GM04503 (cell line): ENCODE measurements around the gene ZBTB18.

ENCODE experiments used
- DNase-seq: peaks from one replicate; pipeline ENCODE4 v3.0.0-alpha.2; 2012; ENCODE audit warnings: low read depth

ZBTB18 gene

GRCh38 chr1:244089561-244089960, 38.5 kb downstream of the ZBTB18 start:
- no peak for DNase-seq

GRCh38 chr1:244090645-244091044, 39.6 kb downstream of the ZBTB18 start:
- no peak for DNase-seq

DNA sequence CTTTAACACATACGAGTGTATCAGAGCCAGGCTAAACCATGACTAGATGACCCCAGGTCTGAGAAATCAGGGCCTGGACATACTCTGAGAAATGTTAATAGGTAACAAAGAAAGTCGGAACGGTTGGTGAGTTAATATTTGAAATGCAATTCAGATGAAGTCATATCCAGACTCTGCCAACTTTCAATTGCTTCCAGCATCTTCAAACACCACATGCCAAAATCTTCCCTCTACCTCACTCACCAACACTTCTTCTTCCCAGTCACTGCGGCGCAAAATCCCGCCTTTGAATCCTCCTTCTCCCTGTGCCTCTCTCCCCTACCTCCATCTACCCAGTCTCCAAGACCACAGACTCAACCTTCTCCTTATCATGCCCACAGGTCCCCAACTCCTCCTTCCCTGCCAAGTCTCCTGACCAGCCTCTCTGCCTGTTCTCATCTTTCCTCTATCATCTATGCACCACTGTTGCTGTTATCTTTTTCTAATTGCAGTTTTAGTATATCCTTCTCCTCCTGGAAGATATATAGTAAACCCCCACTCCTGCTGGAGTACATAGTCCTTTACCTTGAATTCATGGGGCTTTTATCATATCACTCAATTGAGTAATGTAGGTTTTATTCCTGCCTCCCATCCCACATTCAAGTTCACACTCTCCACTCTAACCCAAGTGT, 41.3 kb downstream of the ZBTB18 start:
- DNase-seq = peak; percentile 47

- no peak for DNase-seq
These were observed 42.0 kb downstream of the ZBTB18 start for GRCh38 chr1:244092964-244093638.

DNA sequence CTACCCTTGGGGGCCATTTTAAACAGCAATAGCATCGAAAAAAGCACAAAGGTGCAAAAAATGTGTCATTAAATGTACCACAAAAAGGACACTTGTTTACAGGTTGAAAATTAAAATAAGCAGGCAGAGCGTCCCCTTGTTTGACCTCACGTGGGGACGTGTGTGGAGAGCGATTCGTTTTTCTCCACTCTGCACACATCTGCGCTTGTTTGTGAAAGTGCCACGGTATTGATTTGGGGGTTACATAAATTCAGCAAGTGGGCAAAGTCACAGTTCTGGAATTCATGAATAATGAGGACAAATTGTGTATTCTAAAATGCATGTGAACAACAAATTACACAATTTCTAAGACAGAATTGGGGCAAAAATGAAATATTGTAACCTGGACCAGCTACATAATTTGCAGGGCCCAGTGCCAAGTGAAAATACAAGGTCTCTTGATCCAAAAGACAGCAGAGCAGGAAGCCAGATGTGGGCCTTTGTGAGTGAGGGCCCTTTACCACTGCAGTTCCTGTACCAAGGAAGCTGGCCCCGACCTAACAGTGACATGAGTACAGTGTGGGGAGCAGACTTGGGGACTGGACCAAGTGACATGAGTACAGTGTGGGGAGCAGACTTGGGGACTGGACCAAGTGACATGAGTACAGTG, 43.9 kb downstream of the ZBTB18 start:
- no peak for DNase-seq

DNA sequence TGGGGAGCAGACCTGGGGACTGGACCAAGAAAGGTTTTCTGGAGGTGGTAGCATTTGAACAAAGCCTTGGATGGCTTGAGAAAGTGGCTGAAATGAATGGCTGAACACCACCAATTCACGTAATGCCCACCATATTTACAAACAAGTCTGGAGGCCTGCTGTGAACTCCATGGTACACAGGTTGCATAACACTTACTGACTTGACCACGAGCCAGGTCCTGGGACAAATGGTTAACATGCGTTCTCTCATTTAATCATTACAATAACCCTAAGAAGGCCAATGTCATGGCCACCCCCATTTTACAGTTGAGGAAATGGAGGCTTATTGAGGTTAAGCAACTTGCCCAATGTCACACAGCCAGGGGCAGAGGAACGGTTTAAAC, 44.4 kb downstream of the ZBTB18 start:
- no peak for DNase-seq

DNA sequence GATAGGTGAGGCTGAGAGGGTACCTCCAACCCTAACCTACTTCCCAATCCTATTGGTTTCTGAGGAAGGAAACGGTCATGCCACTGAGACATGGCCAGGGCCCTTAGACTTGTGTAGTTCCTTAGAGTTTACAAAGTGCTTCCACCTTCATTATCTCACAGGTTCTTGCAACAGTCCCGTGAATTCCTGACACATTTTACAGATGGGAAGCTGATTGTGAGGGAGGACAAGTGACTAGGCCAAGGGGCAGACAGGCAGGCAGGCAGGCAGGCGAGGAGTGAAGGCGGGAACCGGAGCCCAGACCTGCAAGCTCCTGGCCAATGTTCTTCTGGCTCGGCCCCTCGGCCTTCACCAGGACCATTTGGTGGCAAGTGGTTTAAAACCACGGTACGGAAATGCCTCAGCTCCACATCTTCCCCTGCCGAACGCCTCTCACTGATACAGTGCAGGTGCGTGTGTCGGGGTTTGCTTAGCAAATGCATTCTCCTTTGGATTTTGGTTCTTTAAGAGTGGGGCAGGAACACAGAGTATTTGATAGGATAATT, 45.1 kb downstream of the ZBTB18 start:
- no peak for DNase-seq

DNA sequence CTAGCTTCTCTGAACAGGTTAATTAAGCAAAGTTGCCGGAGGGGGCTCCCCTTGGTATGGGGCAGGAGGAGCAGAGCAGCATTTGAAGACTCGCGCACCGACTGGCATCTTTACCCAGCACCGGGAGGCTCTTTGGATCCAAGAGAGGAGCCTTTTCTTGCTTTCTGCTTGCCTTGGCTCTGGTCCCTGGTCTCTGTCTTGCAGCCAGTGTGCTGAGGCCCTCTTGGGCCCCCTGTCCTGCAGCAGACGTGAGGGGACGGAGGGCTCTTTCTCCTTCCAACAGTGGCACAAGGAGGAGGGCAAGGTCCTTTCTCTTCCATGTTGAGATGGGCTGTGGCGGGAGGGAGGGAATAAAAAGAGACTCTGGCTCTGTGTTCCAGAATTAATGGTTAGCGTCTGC, 45.6 kb downstream of the ZBTB18 start:
- no peak for DNase-seq

DNA sequence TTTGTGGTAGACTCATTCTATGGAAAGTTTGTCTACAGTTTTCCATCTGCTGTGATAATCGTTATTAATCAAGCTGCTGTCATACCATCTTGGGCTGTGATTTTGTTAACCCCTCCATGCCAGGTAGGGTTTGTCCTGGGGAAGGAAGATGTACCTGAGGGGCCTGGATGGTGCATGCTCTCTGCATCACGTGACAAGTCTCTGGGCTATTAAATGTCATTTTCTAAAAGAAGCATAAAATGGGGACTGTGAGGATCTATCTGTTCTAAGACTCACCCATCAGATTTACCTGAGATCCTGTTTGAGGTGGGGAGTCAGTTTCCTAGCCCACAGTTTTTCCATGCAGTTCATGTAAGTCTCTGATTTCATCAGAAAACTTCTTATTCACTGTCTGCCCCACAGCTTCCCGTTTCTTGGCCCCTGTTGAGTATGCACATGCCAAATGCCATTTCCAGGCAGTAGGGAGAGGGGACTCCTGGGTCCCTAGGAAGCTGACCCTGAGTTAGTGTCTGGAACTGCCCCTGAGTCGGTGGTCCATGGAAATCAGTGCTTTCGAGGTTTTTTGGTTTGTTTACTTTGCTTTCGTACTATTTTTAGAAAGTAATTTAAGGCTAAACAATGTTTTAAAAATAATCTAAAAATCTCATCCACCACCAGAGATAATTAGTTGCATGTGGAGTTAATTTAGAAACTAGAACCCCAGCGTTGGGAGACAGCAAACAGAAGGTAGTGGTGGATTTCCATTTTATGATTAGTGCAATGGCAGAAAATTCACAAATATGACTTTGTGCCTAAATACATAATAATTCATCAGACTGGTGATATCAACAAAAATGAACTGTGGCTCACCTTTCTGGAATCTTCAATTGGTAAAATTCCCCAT, 46.7 kb downstream of the ZBTB18 start:
- no peak for DNase-seq

- no peak for DNase-seq
These were observed 48.3 kb downstream of the ZBTB18 start for GRCh38 chr1:244099258-244099930.

GRCh38 chr1:244100276-244100675, 49.2 kb downstream of the ZBTB18 start:
- no peak for DNase-seq

DNA sequence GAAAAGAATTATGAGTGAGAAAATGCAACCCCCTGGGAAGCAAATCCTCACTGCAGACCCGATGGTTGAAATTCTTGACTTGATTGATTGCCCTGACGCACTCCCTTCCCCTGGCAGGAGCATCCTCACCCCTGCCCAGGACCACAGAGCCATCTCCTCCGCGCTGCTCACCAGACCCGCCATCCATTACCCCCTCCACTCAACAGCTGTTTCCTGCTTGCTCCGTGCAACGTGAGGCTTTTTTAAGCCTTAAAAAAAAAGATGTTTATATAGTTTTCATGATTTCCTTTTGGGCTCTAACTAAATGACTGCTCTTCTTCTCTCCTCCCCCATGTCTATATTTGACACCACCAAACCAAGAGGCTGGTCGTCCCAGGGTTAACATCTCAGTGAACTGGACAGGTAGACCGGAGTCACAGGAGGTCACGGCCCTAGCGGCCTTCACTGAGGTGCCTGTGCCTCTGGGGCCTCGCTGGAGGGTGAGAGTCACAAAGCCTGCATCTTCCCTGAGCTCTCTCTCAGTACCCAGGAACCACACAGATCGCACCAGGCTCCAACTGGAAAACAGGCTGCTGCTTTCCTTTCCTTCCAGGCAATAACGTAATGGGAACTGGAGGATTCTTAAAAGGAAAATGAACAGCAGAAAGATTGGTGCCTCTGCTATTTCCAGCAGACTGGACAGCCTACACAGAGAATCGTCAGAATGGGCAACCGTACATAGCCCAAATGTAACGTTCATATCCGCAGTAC, 49.8 kb downstream of the ZBTB18 start:
- no peak for DNase-seq

DNA sequence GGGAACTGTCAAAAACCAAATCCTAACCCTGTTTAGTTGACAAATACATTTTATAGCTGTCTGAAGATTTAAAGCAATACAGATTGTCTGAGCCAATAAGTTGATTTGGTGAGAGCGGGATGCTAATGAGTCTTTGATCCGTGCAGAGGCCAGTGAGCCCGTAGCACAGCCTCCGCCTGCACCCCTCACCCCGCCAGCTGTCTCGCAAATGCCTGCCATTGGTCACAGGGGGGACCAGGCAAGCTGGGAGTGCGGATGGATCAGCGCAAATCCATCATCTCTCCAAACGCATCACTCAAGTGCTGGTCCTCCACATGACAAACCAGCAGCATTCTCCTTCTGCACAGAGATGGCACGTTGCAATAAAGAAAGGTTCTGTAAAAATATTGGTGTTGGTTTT, 51.0 kb downstream of the ZBTB18 start:
- DNase-seq = no peak

- DNase-seq = no peak
These were observed 51.4 kb downstream of the ZBTB18 start for GRCh38 chr1:244102468-244102867.

GRCh38 chr1:244104309-244105060, 53.4 kb downstream of the ZBTB18 start:
- peak; percentile 78 for DNase-seq

- DNase-seq = no peak
These were observed 55.1 kb downstream of the ZBTB18 start for GRCh38 chr1:244106176-244106575.
